GM18858 (cell line): ENCODE results near the gene DLX4.

ENCODE experiments used
- ATAC-seq: cut with Tn5 transposase; IDR thresholded peaks from one replicate; pipeline ENCODE4 v1.9.1; 2021; ENCODE audit not compliant: unreplicated experiment

Gene DLX4

DNA sequence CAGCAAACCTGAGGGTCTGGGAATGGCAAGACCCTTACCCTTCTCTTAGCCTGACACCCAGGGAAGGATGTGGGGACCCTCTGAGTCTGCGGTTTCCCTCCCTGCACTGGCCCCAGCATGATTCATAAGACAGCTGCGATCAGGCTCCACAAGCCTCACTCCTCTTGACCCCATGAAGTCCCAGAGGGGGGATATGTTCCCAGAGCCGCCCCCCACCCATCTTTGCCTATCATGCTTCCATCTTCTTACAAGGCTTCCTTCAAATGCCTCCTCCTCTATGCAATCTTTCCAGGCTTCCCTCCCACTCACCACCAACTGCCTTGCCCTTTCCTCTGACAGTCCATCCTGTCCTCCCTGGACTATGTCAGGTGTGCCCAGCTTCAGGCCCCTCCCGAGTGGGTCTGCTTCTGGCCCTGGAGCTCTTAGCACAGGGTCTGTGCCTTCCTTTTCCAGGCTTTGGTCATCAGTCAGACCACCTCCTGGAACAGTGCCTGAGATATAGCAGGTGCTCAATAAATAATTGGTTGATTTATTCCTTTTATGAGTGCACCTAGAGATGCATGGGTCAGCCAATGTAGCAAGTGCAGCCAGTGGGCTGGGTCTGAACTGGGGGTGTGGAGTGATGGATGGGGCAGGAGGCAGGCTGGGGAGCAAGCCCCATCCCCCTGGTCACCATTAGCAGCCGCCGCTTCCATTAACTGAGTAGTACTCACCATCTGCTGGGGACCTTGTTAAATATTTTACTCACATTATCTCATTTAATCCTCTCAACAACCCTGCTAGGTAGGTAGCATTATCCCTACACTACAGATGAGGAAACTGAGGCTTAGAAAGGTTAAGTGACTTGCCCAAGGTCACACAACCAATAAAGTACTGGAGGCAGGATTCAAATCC, 17.7 kb downstream of the DLX4 start:
- no peak for ATAC-seq

DNA sequence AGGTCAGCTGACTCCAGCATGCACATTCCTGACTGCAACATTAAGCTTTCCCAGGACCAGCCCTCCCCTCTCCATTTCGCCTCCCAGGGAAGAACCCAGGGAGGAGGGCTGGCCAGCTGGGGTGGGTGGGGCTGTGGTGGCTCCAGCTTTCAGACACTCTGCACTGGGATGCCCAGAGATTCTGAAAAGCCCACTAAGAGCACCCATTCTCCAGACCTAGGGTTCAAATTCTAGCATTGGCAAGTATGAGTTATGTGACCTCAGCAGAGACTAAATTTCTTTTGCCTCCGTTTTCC, 18.2 kb downstream of the DLX4 start:
- ATAC-seq = no peak

DNA sequence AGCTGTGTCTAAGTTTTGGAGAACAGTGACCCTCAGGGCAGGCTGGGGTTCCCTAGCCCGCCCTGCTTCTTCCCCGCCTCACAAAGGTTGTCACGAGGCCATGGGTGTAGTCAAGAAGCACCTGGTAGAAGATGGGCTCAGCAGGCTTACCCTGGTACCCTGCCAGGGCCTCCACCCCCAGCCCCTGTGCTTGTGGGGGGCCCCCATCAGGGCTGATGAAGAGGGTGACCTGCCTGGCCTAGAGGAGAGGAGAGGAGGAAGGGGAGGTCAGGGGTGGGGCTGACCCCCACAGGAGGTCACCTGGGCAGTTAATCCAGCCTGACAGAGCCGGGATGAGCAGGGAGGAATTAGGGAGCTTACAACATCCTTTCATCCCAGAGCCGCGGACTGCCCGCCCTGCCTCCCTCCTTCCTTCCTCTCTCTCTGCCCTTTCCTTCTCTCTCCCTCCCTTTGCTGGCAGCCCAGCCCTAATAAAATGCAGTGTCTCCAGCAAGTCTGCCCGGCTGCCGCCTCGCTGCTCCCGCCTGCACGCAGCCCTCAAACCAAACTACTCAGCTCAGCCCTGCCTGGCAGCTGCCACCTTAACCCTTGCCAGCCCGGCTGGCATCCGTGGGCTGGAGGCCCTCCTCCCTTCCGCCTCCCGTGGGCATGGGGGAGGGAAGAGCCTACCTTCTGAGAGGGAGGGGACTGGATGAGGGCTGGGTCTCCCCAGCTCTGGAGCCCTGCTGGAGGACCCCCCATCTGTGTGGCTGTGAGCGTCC, 18.9 kb downstream of the DLX4 start:
- ATAC-seq = no peak

DNA sequence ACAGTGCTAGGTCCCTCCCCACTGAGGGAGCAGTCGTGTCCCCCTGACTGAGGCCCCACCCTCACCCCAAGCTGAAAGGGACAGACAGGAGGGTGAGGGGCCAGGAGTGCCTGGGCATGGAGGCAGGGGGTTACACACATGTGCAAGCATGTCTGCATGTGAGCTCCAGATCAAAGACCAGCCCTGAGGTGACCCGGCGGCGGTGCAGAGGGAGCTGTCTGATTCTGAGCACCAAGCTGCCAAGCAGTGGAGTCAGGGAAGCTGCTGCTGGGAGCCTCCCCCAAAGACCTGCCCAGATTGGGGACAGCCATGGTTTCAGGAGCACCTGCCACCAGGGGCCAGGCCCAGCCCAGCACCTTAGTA, 20.5 kb downstream of the DLX4 start:
- ATAC-seq = no peak

DNA sequence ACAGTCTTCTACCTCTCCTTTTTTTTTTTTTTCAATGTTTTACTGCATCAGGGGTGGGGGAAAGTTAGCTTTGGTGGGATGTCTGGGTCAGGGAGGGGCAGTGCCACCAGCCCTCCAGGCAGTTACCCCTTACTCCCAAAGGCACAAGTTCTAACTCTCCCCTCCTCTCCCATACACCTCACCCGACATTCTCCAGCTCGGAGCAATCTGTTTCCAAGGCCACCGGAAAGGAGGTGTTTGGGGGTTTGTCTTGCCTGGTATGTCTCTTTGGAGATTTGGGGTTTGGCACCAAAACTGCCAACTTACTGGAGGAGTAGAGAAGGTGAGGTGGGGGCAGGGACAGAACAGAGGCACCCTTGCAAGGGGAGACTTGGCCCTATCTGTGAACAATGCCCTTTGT, 21.3 kb downstream of the DLX4 start:
- ATAC-seq = no peak

DNA sequence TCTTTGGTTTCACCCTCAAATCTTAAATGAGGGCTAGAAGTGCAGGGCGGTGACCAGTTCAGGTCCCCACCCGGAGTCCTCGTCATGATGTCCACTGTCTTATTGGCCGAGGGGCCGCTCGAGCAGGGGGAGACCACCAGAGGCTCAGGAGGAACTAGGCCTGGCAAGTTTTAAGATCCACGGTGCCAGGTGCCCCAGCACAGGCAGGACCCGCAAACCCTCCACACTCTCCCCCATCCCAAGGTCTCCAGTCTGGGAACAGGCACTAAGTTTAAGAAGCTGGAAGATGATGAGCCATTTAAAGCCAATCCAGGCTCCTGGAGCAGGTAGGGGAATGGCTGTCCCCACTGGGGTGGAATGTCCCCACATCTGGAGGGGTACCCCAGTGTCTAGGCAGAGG, 21.9 kb downstream of the DLX4 start:
- no peak for ATAC-seq

DNA sequence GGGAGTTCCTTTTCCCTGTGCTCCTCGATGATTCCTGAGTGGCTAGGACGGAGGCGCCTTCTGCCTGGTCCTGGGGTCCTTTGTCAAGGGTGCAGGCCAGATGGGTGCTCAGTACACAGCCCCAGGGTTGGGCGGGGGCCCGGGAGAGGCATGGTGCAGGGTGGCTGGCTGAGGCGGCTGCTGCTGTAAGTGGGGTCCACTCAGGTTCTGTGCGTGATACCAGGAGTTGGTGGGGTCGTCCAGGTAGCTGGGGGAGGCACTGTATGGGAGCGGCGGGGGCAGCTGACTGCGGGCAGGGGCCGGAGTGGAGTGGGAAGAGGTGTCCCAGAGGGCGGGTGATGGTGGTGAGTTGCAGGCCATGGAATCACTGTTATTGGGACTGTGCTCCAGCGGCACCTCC, 22.4 kb downstream of the DLX4 start:
- ATAC-seq = no peak

DNA sequence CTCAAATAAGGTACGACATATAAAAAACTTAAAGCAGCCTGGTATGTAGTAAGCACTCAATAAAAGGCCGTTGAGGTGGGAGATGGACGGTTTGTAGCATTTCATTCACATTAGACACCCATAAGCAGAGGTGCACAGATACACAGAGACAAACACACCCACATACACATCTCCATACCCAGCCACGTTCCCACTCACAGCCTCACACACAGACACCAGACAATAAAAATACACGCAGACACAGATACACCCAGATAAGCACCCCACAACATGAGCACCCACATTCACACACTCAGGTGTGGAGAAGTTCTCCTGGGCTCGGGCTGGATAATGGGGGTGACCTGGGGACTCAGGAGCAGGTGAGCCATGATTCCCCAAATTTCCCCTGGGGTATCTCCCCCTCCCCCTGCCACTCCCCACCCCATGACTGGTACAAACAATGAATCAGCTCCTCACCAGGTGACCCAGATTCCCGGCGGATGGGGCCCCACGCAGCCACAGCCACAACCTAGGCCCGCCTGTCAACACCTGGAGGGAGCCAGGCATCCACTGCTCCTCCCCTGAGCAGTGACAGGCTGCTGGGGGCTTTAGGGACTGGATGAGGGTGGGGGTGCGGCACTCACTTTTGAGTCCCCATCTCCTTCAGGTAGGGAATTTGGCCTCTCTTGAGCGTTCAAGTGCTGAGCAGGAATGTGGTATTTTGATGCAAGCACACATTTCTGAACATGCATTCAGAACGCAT, 23.4 kb downstream of the DLX4 start:
- ATAC-seq = no peak

DNA sequence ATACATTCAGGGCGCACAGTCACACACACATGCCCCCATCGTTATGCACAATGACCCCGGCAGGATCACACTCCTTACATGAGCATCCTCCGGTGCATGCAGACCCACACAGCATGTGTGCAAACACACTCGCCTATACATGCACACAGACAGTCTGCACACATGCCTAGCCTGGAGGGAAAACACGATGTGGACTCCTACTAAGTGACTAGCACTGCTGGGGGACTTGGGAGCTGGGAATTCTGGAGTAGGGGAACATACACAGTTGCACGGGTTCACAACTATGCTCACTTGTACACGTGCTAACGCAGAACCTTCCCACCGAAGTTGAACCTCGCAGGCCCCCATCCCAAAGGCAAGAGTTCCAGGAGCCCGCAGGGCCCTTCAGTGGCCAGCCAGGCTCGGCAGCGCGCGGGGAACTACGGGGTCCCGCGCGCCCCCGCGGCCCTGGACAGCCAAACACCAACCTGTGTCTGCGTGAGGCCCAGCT, 24.0 kb downstream of the DLX4 start:
- no peak for ATAC-seq

DNA sequence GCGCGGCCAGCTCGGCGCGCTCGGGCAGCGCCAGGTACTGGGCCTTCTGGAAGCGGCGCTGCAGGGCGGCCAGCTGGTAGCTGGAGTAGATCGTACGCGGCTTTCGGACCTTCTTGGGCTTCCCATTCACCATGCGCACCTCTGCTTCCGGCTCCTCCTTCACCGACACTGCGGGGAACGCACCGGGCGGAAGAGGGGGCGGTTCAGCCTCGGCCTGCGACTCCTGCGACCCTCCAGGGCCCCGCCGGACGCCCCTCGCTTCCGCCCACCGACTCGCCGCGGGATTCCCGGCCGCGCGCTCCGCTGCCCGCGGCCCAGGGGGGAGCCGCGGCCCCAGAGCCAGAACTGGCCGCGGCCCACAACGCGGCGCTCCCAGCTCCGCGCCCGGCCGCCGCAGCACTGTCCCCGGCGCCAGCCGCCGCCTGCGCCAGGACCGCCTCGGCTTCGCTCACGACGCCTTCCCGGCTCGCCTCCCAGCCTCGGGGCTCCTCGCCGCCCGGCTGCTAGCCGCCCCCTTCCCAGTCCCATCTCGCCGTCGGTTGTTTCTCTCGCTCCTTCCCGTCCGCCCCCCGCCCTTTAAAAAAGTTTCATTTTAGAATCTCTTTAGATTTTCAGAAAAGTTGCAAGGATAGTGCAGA, 24.6 kb downstream of the DLX4 start:
- no peak for ATAC-seq

DNA sequence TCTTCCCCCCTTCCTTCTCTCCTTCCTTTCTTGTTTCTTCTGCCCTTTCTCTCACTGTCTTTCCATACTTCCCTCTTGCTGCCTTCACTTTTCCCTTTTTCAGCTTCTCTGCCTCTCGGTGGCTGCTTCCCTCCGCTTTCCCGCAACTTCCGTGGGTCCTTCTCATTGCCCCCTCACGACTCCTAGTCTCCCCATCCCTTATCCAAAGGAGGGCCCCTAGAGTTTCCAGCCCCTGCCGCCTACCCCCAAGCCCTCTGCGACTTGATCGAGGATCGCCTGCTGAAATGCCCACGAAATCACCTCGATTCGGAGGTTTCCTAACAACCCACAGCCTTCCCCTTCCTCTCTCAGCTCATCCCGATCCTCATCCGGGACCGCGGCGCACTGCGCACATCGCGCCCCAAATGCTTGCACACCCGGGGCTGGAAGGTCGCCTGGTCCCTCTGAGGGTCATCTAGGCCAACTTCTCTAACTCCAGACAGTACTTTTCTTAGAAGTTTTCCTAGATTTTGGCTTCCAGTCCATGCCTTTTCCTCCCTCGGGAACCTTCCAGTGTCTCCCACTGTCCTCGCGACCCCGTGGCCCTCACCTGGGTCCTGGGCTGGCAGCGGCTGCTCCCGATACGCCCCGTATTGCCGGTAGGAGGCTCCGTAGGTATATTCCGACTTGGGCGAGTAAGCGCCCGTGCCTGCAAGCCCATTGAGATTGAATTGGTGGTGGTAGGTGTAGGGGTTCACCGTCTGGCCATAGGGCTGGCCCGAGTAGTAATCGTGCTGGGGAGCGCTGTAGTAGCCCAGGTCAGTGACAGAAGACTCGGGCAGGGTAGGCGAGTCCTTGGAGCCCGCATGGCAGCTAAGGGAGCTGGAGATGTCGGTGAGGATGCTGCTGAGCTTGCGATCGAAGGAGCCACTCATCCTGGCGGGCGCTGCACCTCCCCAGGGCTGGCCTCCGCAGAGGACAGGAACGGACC, 25.4 kb downstream of the DLX4 start:
- ATAC-seq = no peak

DNA sequence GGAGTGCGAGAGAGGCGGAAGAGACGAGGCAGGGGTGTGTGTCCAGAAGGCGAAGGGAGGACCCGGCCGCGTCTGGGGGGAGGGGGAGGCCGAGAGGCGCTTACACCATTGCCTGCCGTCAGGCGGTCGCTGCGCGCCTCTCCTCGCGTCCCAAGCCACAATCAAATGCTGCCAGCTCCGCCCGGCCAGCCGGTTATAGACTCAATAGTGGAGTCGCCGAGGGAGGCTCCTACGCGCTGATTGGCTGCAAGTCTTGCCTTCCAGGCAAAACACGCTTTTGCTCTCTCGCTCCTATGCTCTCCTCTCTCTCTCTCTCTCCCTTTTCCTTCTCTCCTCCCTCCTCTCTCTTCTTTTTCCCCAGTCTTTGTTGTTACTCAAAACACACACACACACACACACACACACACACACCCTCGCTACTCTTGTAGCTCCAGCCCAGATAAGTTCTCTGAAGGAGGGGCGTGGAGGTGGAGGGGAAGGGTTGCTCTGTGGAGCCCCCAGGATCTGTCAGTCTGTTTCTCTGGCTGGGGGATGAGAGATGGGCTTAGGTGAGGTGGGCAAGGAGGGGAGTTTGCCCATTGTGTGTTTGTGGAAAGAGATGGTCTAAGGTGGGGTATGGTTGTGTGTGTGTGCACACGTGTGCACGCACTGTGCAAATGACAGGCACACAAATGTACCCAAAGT, 26.2 kb downstream of the DLX4 start, which contains the start of gene DLX3:
TSS of gene DLX3 (minus strand) at position 170 of the 684 bp plus-strand sequence. CDS start 226 bp downstream, outside the sequence.
- ATAC-seq = no peak

DNA sequence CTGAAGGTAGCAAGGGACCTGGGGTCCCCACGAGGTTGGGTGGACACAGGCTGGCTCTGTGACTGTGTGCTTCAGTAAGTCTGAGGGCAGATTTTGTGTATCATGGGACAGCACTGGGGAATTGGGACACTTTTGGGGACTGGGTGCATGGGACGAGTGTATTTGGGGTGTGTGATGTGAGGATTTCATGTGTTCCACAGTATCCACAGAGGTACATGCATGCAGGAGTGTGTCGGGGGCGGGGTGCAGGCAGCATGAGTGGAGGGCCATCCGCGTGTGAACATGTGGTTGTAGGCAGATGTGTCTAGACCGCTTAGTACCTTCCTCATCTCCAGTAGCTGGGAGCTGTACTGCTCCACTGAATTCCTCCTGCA, 27.1 kb downstream of the DLX4 start:
- ATAC-seq = no peak

DNA sequence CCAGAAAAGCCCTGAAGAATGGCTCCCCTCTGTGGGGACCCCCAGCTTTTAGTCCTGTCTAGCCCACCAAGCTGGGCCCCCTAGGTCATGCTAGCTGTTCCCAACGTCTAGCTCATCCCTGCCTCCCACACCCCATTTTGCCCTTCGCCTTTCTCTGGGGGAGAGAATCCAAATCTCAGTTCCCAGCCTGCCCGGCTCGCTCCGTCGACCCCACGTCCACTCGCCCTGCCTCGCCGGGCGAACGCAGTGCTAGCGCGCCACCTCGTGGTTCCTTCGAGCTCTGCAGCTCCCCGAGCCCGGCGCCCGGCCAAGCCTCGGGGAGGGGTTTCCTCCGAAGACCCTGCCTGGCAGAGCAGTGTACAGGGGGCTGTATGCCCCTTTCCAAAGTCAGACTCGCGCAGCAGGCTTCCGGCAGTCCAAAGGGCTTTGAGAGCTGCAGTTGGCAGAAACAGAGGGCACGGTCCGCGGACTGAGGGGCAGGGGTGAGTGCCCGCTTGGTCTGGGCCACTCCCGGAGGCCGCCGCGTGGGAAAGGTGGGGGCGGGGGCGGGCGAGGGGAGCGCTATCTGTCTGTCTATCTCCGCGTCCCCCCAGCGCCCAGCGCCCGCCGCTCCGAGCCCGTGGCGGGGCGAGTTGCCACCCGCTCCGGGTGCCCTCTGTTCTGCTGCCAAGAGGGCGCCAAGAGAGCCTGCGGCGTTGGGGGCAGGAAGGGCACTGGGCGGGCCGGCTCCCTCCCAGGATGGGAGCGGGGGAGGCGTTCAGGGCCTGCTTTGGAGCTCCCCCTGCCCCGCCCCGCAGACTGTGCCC, 27.7 kb downstream of the DLX4 start:
- no peak for ATAC-seq

DNA sequence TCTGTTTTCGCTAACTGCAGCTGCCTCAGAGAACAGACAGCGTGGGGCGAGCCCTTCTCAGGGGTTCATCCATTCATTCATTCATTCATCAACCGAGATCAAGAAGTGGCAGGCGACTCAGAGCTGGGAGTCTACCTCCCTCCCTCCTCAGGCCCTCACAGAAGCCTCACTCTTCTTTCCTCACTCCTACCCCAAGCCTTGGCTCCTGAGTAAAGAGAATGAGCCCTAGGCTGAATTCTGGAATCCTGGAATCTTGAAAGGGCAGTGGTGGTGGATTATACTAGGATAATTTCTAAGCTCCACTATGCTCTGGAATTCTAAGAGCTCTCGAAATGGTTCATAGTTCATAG, 28.3 kb downstream of the DLX4 start:
- no peak for ATAC-seq

DNA sequence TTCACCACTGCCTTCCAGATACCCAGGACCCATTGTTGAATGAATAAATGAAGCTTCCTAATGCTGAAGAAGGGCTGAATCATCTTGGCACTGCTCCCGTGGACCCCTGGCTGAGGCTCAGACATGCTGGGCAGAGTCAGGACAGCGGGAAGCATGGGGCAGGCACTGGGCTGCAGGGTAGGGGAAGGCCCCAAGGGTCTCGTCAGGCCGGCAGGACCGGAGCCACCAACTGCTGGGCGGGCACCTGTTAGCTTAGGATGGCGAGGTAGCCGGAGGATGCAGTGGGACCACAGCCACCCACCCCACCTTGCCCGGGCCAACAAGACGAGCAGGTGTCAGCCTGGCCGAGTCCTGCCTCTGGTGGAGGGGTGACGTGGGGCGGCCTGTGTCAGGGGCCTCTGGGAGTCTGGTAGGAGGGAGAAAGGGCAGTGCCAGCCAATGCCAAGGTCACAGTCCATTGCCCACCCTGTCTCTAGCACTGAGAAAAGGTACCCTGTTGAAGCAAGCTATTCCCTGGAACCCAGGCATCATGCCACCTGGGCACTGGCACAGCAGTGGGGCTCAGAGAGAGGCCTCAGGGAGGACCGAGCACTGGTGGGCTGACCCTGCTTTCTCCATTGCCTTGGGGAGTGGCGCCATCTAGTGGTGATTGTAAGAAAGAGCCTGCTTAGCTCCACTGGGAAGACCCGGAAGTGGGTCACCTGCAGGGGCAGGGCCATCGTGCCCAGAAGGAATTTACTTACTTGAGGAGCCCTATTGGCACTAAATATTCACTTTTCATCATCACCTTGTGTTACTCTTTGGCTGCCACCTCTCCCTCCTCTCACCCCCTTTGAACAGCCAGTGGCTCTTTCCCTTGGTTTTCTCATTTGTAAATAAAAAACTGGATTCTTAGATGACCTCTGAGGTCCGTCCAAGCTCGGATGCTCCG, 29.0 kb downstream of the DLX4 start:
- ATAC-seq = no peak

DNA sequence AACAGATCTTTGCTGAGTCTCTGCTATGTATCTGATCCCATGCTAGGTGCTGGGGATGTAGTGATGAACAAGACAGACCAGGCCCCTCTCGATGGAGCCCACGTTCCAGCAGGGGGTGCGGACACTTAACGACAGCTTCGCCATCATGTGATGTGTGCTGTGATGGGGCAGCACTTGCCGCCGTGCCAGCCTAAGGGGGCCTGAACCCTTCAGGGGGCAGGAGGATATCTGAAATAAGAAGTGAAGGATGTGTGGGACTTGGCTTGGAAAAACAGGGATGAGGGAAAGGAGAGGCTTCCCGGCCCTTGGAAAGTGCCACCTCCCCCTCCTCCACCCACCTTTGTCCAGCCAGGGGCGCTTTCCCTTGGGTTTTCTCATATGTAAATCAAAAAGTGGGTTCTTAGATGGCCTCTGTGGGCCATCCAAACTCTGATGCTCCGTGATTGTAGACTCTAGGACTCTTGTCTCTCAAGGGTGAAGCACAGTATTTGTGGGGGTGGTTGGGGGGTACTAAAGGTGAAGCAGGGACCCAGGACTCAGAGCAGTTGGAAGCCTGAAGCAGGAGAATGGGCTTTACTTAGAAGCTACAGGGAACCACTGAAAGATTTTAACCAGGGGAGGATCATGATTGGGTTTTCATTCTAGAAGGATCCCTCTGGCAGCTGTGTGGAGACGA, 30.0 kb downstream of the DLX4 start:
- no peak for ATAC-seq
